GM18951 (cell line): Measurements from ENCODE around the gene MLXIP.

ENCODE experiments used
- POLR2A ChIP-seq: IDR thresholded peaks from 4 replicates; pipeline ENCODE4 v1.6.1; 2011; ENCODE audit warnings: mild to moderate bottlenecking; ENCODE audit not compliant: insufficient read length, insufficient read depth; ENCODE audit errors: extremely low read depth
- in situ Hi-C: fragments of 300-500 bp; cut with MboI; formaldehyde crosslinking; loops from one replicate; pipeline ENCODE4 v1.12.0; 2022; ENCODE audit warnings: low sequenced_read_pairs, mixed read lengths, inconsistent platforms; ENCODE audit not compliant: unreplicated experiment

The MLXIP gene

GRCh38 chr12:122086641-122087285, 8.2 kb downstream of the MLXIP start:
- in situ Hi-C loops: no loop called here
- no peak for TF ChIP-seq POLR2A

- in situ Hi-C loops: no loop called here
- no peak for TF ChIP-seq POLR2A
Measured at GRCh38 chr12:122087431-122088178, 9.0 kb downstream of the MLXIP start.

GRCh38 chr12:122088179-122088810, 9.7 kb downstream of the MLXIP start:
- in situ Hi-C loops: no loop called here
- no peak for TF ChIP-seq POLR2A

- in situ Hi-C loops: no loop called here
- no peak for TF ChIP-seq POLR2A
Measured at GRCh38 chr12:122089077-122089476, 10.5 kb downstream of the MLXIP start.

DNA sequence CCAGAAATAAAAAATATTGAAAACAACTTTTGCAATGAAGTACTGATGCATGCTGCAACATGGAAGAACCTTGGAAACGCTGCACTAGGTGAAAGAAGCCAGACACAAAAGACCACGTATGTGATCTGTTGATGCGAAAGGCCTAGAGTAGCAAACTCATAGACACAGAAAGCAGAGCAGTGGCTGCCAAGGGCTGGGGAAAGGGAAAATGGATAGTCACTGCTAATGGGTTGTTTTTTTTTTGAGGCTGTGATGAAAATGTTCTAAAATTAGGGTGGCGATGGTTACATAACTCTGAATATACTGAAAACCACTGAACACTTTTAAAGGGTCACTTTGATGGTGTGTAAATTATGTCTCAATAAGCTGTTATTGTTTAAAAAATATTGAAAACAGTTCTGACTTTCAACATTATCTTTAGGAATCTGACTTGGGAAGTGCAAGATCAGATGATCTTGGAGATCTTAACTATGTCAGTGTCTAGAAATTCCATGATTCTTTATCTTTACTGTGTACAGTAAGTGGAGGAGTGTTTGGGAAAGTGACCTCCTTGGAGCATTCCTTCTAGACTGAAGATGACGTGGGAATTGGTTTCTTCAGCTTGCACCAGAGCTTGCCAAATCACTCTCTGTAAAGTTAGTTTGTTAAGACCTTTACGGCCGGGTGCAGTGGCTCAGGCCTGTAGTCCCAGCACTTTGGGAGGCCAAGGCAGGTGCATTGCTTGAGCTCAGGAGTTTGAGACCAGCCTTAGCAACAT, 12.4 kb downstream of the MLXIP start:
- TF ChIP-seq POLR2A: no peak
- in situ Hi-C loops: no loop called here

GRCh38 chr12:122093098-122093883, 14.7 kb downstream of the MLXIP start:
- in situ Hi-C loops: no loop called here

GRCh38 chr12:122094137-122094734, 15.7 kb downstream of the MLXIP start:
- in situ Hi-C loops: no loop called here
- TF ChIP-seq POLR2A: no peak

More at GRCh38 chr12:122093098-122093883, 14.7 kb downstream of the MLXIP start:
- TF ChIP-seq POLR2A: no peak

- in situ Hi-C loops: no loop called here
Measured at GRCh38 chr12:122094735-122095631, 16.4 kb downstream of the MLXIP start.

DNA sequence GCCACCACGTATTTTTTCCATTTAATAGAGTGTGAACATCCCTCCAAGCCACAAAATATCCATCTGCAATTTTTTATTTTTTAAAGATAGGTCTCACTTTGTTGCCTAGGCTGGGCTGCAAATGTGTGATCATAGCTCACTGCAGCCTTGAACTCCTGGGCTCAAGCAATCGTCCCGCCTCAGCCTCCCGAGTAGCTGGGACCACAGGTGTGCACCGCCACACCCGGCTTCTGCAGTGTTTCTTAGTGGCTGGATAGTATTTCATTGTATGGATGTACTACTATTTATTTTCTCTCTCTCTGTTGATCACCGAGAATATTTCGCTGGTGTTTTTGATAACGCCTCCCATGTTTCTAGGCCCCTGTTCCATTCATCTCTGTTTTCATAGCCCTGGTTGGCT, 17.5 kb downstream of the MLXIP start:
- TF ChIP-seq POLR2A: no peak
- in situ Hi-C loops: no loop called here

More at GRCh38 chr12:122094735-122095631, 16.4 kb downstream of the MLXIP start:
- TF ChIP-seq POLR2A: no peak

- in situ Hi-C loops: no loop called here
- no peak for TF ChIP-seq POLR2A
Measured at GRCh38 chr12:122096591-122097149, 18.1 kb downstream of the MLXIP start.

- TF ChIP-seq POLR2A: no peak
- in situ Hi-C loops: no loop called here
Measured at GRCh38 chr12:122097584-122097926, 19.0 kb downstream of the MLXIP start.
